ENCODE data around the gene TSR1. TPM values are rescaled to one million over a fixed set of nuclear protein-coding genes. Genes with fewer than 3 reads are reported as not detected.

Gene TSR1
- 45.8 and 48.0 TPM in 2 replicates for total RNA-seq

DNA sequence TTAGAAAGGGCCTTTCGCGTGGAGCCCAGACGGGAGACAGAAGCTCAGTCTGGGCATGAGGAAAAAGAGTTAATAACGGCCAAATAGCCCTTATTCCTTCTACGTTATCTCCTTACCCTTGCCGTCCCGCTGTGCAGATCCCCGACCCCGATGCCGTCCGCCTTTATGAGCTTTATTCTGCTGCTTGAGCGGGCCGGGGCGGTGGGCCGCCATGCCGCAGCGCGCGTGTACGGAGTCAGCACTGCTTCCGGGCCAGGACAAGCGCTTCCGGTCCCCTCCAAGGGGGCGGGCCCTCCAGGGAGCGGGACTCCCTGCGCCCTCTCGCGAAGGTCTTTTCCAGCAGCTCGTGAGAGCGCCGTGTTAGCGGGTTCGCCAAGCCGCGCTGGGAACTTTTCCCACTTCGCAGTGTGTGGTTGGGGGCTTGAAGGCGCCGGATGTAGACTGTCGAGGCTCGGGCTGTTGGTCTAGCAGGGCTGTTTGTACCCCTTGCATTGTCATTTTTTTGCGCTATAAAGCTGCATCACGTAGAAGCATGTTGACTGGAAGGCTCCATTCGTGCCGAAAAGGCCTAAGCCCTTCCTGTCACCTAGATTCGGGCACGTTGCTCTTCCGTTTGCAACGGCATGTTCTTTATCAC lies at the start of gene TSR1:
TSS of gene TSR1 (minus strand) at position 243 of the 637 bp plus-strand sequence. CDS start at position 213, 30 bp downstream.
- TF ChIP-seq, protein P1, sequence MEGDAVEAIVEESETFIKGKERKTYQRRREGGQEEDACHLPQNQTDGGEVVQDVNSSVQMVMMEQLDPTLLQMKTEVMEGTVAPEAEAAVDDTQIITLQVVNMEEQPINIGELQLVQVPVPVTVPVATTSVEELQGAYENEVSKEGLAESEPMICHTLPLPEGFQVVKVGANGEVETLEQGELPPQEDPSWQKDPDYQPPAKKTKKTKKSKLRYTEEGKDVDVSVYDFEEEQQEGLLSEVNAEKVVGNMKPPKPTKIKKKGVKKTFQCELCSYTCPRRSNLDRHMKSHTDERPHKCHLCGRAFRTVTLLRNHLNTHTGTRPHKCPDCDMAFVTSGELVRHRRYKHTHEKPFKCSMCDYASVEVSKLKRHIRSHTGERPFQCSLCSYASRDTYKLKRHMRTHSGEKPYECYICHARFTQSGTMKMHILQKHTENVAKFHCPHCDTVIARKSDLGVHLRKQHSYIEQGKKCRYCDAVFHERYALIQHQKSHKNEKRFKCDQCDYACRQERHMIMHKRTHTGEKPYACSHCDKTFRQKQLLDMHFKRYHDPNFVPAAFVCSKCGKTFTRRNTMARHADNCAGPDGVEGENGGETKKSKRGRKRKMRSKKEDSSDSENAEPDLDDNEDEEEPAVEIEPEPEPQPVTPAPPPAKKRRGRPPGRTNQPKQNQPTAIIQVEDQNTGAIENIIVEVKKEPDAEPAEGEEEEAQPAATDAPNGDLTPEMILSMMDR (IDR thresholded peaks at IDR 0.05; ENCODE audit: insufficient read depth, low read depth, low read length): peak; percentile 18
- DNase-seq (ENCODE audit: low read depth): peak; percentile 92
- H3K4me3 ChIP-seq (ENCODE audit: low read depth, low read length): peak within 1 kb of the TSS; percentile 97

DNA sequence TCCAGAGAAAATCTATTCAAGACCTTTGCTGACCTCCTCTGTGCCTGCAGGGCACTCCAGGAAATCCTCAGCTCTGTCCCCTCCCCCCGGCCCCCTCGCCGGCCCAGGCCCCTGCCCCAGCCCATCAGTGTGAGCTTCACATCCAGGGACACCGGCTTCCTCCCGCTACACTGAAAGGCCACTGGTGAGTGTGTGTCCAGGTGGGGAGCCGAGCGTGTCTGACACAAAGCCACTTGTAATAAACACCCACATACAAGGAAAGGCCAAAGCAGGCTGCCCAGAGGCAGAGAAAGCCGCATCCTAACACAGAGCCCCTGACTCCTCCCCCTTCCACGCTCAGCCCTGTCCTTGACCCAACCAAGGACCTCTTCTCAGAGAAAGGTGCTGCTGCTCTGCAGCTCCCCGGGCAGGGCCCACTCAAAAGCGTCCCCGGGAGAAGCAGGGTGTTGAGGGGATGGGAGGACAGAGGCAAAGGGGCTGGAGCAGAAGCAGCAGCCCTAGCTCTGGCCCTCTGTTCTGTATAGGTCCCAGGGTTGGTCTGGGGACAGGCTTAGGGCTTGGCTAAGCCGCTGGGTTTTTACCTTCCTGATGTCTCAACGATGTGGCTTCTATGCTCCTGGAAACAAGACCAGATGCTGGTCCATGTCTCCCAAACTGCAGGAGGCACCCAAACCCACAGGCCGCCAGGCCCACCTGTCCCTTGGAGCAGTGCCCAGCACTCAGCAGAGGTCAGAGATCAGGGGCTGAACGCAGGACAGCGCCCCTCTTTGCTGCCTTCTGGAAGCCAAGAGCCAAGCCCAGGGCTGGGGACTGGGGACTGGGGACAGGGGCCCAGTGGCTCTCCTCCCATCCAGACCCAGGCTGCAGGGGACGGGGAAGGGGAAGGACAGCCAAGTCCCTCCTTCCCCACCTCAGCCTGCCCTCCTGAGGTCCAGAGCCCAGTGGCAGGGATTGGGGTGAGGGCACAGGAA lies 49.3 kb upstream of the TSR1 start:
- no peak for DNase-seq (ENCODE audit: low read depth)
- no peak overlapping the region for H3K4me3 ChIP-seq (ENCODE audit: low read depth, low read length)
- TF ChIP-seq, protein P1 (IDR thresholded peaks at IDR 0.05; ENCODE audit: insufficient read depth, low read depth, low read length): no peak

DNA sequence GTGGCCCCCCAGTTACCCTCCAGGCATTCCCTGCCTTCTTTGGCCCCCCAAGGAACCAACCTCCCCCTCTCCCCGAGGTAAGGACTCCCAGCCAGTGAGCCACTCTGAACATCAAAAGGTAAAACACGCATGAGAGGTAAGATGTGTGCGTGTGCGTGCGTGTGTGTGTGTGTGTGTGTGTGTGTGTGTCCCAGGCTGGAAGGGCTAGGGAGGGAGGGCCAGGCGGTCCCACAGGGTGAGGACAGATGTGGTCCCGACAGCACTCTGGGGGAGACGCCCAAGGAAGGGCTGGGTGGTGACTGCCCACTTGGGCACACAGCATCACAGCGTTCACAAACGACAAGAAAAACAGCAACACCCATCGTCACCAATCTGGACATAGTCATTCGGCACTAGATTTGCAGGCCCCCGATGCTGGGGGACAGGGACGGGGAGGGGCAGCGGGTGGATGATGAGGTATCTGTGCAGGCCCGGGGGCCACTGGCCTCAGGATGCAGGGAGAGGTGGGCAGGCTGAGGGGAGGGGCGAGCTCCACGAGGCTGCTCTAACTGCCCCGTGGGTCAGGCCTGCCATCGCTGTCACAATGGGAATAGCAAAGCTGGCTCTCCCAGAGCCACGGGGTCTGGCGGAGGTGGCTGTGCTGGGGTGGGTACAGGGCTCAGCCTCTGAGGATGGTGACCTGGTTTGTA lies 48.3 kb upstream of the TSR1 start:
- no peak for DNase-seq (ENCODE audit: low read depth)
- H3K4me3 ChIP-seq (ENCODE audit: low read depth, low read length): no peak overlapping the region
- TF ChIP-seq, protein P1 (IDR thresholded peaks at IDR 0.05; ENCODE audit: insufficient read depth, low read depth, low read length): no peak

DNA sequence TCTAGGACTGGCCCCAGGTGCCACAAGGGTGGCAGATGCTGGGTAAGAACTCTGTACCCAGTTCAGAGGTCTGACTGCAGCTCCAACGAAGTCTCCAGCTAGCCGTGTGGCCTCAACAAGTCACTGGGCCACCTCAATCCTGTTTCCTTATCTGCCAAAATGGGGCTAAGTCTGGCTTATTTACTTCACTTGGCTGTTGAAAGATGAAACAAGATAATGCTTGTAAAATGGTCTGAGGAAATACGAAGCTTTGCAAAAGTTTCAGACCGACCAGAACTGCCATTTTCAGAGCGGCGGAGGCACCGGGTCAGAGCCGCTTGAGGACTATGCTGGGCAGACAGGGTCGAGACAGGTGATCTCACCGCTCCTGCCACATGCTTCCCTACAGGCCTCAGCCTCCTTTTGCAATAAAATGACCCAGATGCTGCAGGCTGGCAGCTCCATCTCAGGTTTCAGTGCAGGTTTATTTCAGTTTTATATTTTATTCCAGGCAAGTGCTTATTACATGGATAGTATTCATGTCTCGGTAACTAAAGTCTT lies 47.4 kb upstream of the TSR1 start:
- TF ChIP-seq, protein P1 (IDR thresholded peaks at IDR 0.05; ENCODE audit: insufficient read depth, low read depth, low read length): no peak
- no peak overlapping the region for H3K4me3 ChIP-seq (ENCODE audit: low read depth, low read length)
- DNase-seq (ENCODE audit: low read depth): peak; percentile 61

DNA sequence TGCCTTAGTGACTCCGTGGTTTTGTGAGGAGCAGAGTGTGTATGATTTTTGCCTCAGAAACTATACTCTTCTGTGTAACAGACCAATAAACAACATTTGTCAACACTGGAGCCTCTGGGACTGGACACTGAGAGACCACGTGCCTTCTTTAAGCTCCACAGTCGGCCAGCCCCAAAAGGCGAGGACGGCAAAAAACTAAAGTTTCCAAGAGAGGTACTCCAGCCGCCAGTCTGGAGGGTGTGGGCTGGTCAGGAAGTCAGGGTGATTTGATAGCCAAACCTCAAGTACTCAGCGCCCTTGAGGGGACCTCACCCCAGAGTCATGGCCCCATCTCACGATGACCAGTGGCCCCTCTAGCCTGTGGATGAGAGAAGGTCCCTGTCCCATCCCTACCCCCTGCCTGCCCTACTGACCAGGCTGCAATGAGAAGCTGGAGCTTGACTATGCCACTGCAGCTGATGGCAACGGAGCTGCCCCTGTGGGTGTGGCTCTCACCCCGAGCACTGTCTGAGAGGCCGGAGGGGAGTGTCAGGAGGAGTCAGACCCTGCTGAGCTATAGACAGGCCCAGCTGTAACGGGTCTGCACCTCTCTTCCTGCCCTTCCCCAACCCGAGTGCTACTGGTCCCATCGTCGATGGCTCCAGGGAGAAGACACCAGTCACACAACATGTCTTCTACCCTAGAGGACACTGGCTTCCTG lies 44.8 kb upstream of the TSR1 start:
- TF ChIP-seq, protein P1 (IDR thresholded peaks at IDR 0.05; ENCODE audit: insufficient read depth, low read depth, low read length): no peak
- H3K4me3 ChIP-seq (ENCODE audit: low read depth, low read length): no peak overlapping the region
- no peak for DNase-seq (ENCODE audit: low read depth)

Data from fibroblast of villous mesenchyme (primary cell).